Measurements from ENCODE around the gene TMEM123. TPM values are rescaled to one million over a fixed set of nuclear protein-coding genes. Genes with fewer than 3 reads are reported as not detected.

The TMEM123 gene
- total and polyA plus RNA-seq, 2 of the 8 experiments (the other 6 are each of a cell fraction or from before 2014, with no cell fraction given) = 75.5 to 80.1 TPM

DNA sequence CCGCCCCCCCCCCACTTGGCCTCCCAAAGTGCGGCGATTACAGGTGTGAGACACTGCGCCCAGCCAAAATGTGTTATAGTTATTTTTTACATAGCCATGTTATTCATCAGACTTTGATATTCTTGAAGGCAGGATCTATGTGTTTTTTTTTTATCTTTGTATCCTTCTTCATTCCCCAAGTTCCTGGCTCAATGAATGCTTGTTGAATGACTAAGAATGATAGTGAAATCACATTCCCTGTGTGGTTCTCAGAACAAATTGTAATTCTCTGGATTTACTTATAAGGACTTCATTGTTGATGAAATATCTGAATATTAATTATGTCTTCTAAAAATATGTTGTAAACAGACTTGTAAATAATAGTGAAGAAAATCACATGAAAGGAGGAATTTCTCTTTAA lies 44.5 kb upstream of the TMEM123 start:
- Histone ChIP-seq H2BK12ac (ENCODE audit: low read depth, low read length) (no peak overlapping the region), H3K36me3 (ENCODE audit: control insufficient read depth in 2 of 4, insufficient read depth in 4 of 4, low read length in 3 of 4) (no peaks in the 10 kb centered on the region), H2BK5ac (ENCODE audit: low read depth, low read length) (no peak overlapping the region), H3K4ac (replicated peaks; ENCODE audit: insufficient read length, low read depth, low read length) (no peak overlapping the region), H3K9me3 (ENCODE audit: insufficient read depth in 2 of 2, low read depth in 1 of 2, low read length in 1 of 2) (no peaks in the 10 kb centered on the region), H3K56ac (replicated peaks; ENCODE audit: insufficient read length, low read depth, low read length) (no peak overlapping the region), H4K5ac (ENCODE audit: insufficient read length, low read depth, low read length) (no peak overlapping the region), H3K18ac (ENCODE audit: extremely low read depth, low read length) (no peak overlapping the region), H3K23ac (ENCODE audit: insufficient read length) (no peak overlapping the region), H3K4me3 (ENCODE audit: extremely low read depth in 1 of 4, insufficient read depth in 2 of 4, low read depth in 3 of 4, low read length in 4 of 4) (no peak overlapping the region), H2AFZ (ENCODE audit: low read length) (no peak overlapping the region), H3K9ac (replicated peaks in 1 of 4; ENCODE audit: extremely low read depth in 1 of 4, low read depth in 3 of 4, low read length in 3 of 4) (no peak overlapping the region), H2AK5ac (ENCODE audit: low read depth, low read length) (no peak overlapping the region), H3K27ac (ENCODE audit: low read depth, low read length) (no peak overlapping the region), H4K91ac (replicated peaks; ENCODE audit: insufficient read length, low read length) (no peak overlapping the region), H4K8ac (ENCODE audit: extremely low read depth, insufficient read depth, low read length) (no peak overlapping the region), H4K20me1 (replicated peaks in 1 of 2; ENCODE audit: control insufficient read depth in 1 of 2, insufficient read depth in 2 of 2, low read length in 2 of 2) (no peaks in the 10 kb centered on the region), H2BK120ac (replicated peaks; ENCODE audit: low read depth, low read length) (no peak overlapping the region), H3K79me1 (ENCODE audit: low read depth, low read length) (no peaks in the 10 kb centered on the region), H3K23me2 (ENCODE audit: low read depth, low read length) (no peaks in the 10 kb centered on the region), H2BK15ac (ENCODE audit: low read length) (no peak overlapping the region), H3K4me1 (replicated peaks in 1 of 4; ENCODE audit: control insufficient read depth in 3 of 4, insufficient read depth in 4 of 4, low read length in 3 of 4) (peaks cover 0 to 6% (median 2%) of the 10 kb centered on the region in 4 experiments; a peak in 2 of 7 replicates), H2BK20ac (ENCODE audit: low read length) (no peak overlapping the region), H3K79me2 (ENCODE audit: control insufficient read depth in 1 of 2, insufficient read depth in 2 of 2, low read length in 2 of 2) (no peaks in the 10 kb centered on the region), H3K4me2 (ENCODE audit: insufficient read depth in 1 of 2, low read depth in 2 of 2, low read length in 2 of 2) (no peak overlapping the region), H3K27me3 (replicated peaks in 1 of 4; ENCODE audit: control insufficient read depth in 3 of 4, extremely low read depth in 1 of 4, insufficient read depth in 3 of 4, low read length in 3 of 4) (no peaks in the 10 kb centered on the region), H3K14ac (ENCODE audit: insufficient read length) (no peak overlapping the region)
- WGBS, 2 experiments (ENCODE audit: extremely low coverage in 1 of 2, insufficient coverage in 1 of 2, insufficient read length in 1 of 2, insufficient replicate concordance in 2 of 2, low coverage in 1 of 2, low lambda C conversion rate in 2 of 2, missing lambda C conversion rate in 1 of 2) = 98% methylated on average over 3 of the region's 4 CpGs; no CpG with 5 or more reads in 1 of the 2 experiments
- POLR2A ChIA-PET (ENCODE audit: partially characterized antibody) = no interaction called here
- no peak for FAIRE-seq
- TF ChIP-seq TBP (IDR thresholded peaks at IDR 0.05; ENCODE audit: low read depth, low read length) (no peak), CEBPB (IDR thresholded peaks at IDR 0.05; ENCODE audit: low read depth, low read length) (no peak), BACH1 (IDR thresholded peaks at IDR 0.05; ENCODE audit: low read length) (no peak), EZH2 (IDR thresholded peaks at IDR 0.05; ENCODE audit: low read depth, low read length, severe bottlenecking) (no peak), HDAC6 (IDR thresholded peaks at IDR 0.05; ENCODE audit: low read depth, low read length) (no peak), CBX5 (IDR thresholded peaks at IDR 0.05; ENCODE audit: low read depth, low read length) (no peak), CTBP2 (IDR thresholded peaks at IDR 0.05; ENCODE audit: borderline replicate concordance, insufficient read depth, insufficient read length, low read length) (no peak)
- CTCF ChIA-PET (ENCODE audit: partially characterized antibody) = interaction anchor here (1.1 to 1.8 kb wide), 7 partner anchors 21 to 208 kb away, joined by 3 to 39 read pairs (median 6); no protein-coding TSS in a partner anchor
- DNase-seq (ENCODE audit: low read depth in 1 of 2, low spot score in 2 of 2) = no peak
